Activated CD4-positive, alpha-beta T cell treated with anti-CD3 and anti-CD28 coated beads for 36 hours (primary cell): ENCODE measurements around the gene WWC2. TPM values are rescaled to one million over a fixed set of nuclear protein-coding genes. Genes with fewer than 3 reads are reported as not detected.

Experiments
- ATAC-seq: fragments of 200-7000 bp; cut with Tn5 transposase; one replicate; pipeline ENCODE4 v1.10.0; 2021; ENCODE audit warnings: mild to moderate bottlenecking, moderate library complexity
- CTCF ChIA-PET: fragments of 350-600 bp; sonication (Branson Sonifier 250); formaldehyde crosslinking; loops from one replicate; lab custom pipeline; 2021; ENCODE audit warnings: antibody characterized with exemption; lab: Charles Lee
- POLR2A ChIA-PET: fragments of 350-600 bp; sonication (Branson Sonifier 250); formaldehyde crosslinking; loops from one replicate; lab custom pipeline; 2021; ENCODE audit warnings: antibody characterized with exemption, inconsistent platforms; lab: Charles Lee
- DNase-seq: peaks from one replicate; pipeline ENCODE4 v3.0.0-alpha.2; 2020
- H3K27ac Mint-ChIP-seq: one replicate; pipeline ENCODE4 v1.8.0; 2021; ENCODE audit warnings: mixed read lengths
- H3K27me3 Mint-ChIP-seq: one replicate; pipeline ENCODE4 v1.8.0; 2021; ENCODE audit warnings: mixed read lengths
- H3K36me3 Mint-ChIP-seq: one replicate; pipeline ENCODE4 v1.8.0; 2021; ENCODE audit warnings: low read depth, mixed read lengths
- H3K4me1 Mint-ChIP-seq: one replicate; pipeline ENCODE4 v1.8.0; 2021; ENCODE audit warnings: mixed read lengths
- H3K4me3 Mint-ChIP-seq: one replicate; pipeline ENCODE4 v1.8.0; 2021; ENCODE audit warnings: mild to moderate bottlenecking, moderate library complexity, mixed read lengths
- H3K9me3 Mint-ChIP-seq: one replicate; pipeline ENCODE4 v1.8.0; 2021; ENCODE audit warnings: low read depth, mixed read lengths
- intact Hi-C, 2 experiments: fragments of 100-400 bp; cut with DNase I in 1 of 2; cut with micrococcal nuclease in 1 of 2; formaldehyde crosslinking; loops; one replicate each; pipeline versions ENCODE4 v1.14.2 to v1.15.1; 2022 to 2024; cut with DNase I, micrococcal nuclease
- total RNA-seq, 2 experiments: library from RNA; stranded (reverse); gene quantifications; one replicate each; pipeline ENCODE4 v1.2.3, GENCODE V29; 2021

WWC2 gene
- total RNA-seq, 2 experiments from 2014 or later: 3.6 to 4.3 TPM

- ChIA-PET CTCF (interaction anchor here (1.3 to 2.3 kb wide), 2 partner anchors 11 to 172 kb away, joined by 5 to 7 read pairs; no protein-coding TSS in a partner anchor), POLR2A (no interaction called here)
- DNase-seq (no peak), ATAC-seq (no peak)
- Mint-ChIP-seq H3K4me3 (no peak overlapping the region), H3K27me3 (no peaks in the 10 kb centered on the region), H3K4me1 (no peaks in the 10 kb centered on the region), H3K27ac (no peak overlapping the region), H3K36me3 (no peaks in the 10 kb centered on the region), H3K9me3 (no peaks in the 10 kb centered on the region)
- intact Hi-C loops: no loop called here
Observed at GRCh38 chr4:183244506-183244905, 145.4 kb downstream of the WWC2 start.

GRCh38 chr4:183248201-183248600, 149.1 kb downstream of the WWC2 start:
- no peak for ATAC-seq
- H3K27me3 Mint-ChIP-seq: no peaks in the 10 kb centered on the region
- no peak for DNase-seq
- no peak overlapping the region for H3K27ac Mint-ChIP-seq
- ChIA-PET CTCF (interaction anchor here (0.7 to 6.7 kb wide), 4 partner anchors 9 to 310 kb away, joined by 3 to 51 read pairs (median 25); no protein-coding TSS in a partner anchor), POLR2A (no interaction called here)
- no peaks in the 10 kb centered on the region for H3K9me3 Mint-ChIP-seq
- no peaks in the 10 kb centered on the region for H3K36me3 Mint-ChIP-seq
- H3K4me1 Mint-ChIP-seq: no peaks in the 10 kb centered on the region
- intact Hi-C loops: no loop called here
- H3K4me3 Mint-ChIP-seq: no peak overlapping the region

GRCh38 chr4:183249854-183250253, 150.8 kb downstream of the WWC2 start:
- intact Hi-C loops: loop anchor here (1.0 kb wide), 1 partner anchor 177 kb away; no protein-coding TSS in a partner anchor
- Mint-ChIP-seq H3K4me3 (no peak overlapping the region), H3K27ac (no peak overlapping the region), H3K4me1 (no peaks in the 10 kb centered on the region), H3K27me3 (no peaks in the 10 kb centered on the region), H3K9me3 (no peaks in the 10 kb centered on the region), H3K36me3 (no peaks in the 10 kb centered on the region)
- ChIA-PET CTCF (interaction anchor here (1.1 to 6.7 kb wide), 8 partner anchors 10 to 313 kb away, joined by 3 to 51 read pairs (median 10); no protein-coding TSS in a partner anchor), POLR2A (no interaction called here)
- peak; percentile 32 for DNase-seq
- ATAC-seq: peak; percentile 53

GRCh38 chr4:183250831-183251230, 151.8 kb downstream of the WWC2 start:
- no peak overlapping the region for H3K4me3 Mint-ChIP-seq
- no peaks in the 10 kb centered on the region for H3K9me3 Mint-ChIP-seq
- H3K36me3 Mint-ChIP-seq: no peaks in the 10 kb centered on the region
- H3K27me3 Mint-ChIP-seq: no peaks in the 10 kb centered on the region
- no peaks in the 10 kb centered on the region for H3K4me1 Mint-ChIP-seq
- ChIA-PET CTCF (interaction anchor here (1.1 to 6.7 kb wide), 8 partner anchors 9 to 314 kb away, joined by 3 to 51 read pairs (median 10); no protein-coding TSS in a partner anchor), POLR2A (no interaction called here)
- DNase-seq: no peak
- intact Hi-C loops: loop anchor here (1.0 kb wide), 1 partner anchor 178 kb away; no protein-coding TSS in a partner anchor
- no peak overlapping the region for H3K27ac Mint-ChIP-seq
- no peak for ATAC-seq

- ChIA-PET POLR2A (no interaction called here), CTCF (interaction anchor here (1.1 to 6.7 kb wide), 4 partner anchors 9 to 179 kb away, joined by 3 to 47 read pairs (median 6); no protein-coding TSS in a partner anchor)
- Mint-ChIP-seq H3K27me3 (no peaks in the 10 kb centered on the region), H3K4me1 (no peaks in the 10 kb centered on the region), H3K36me3 (no peaks in the 10 kb centered on the region), H3K27ac (no peak overlapping the region), H3K4me3 (no peak overlapping the region), H3K9me3 (no peaks in the 10 kb centered on the region)
- ATAC-seq (no peak), DNase-seq (no peak)
- intact Hi-C loops: no loop called here
Observed at GRCh38 chr4:183252959-183253358, 153.9 kb downstream of the WWC2 start.

DNA sequence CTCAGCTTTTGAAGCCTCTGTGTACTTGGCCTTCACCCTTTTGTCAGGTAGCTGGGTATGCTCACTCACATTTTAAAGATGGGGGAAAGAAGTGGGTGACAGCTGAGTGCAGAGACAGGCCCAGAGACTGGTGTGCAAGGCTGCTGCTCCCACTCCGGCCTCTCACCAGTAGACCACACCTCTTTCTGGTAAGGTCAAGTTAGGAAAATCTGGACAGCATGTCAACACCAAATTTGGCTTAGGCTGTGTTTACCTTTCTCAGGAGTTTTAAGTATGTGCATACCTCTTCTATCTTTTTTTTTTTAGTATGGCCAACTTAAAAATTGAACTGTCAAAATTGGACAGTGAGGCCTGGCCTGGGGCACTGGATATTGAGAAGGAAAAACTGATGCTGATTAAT, 154.4 kb downstream of the WWC2 start:
- intact Hi-C loops: no loop called here
- H3K27me3 Mint-ChIP-seq: no peaks in the 10 kb centered on the region
- H3K27ac Mint-ChIP-seq: no peak overlapping the region
- H3K36me3 Mint-ChIP-seq: no peaks in the 10 kb centered on the region
- H3K9me3 Mint-ChIP-seq: no peaks in the 10 kb centered on the region
- no peaks in the 10 kb centered on the region for H3K4me1 Mint-ChIP-seq
- H3K4me3 Mint-ChIP-seq: no peak overlapping the region
- ATAC-seq: no peak
- CTCF ChIA-PET: interaction anchor here (1.1 to 6.7 kb wide), 5 partner anchors 9 to 315 kb away, joined by 5 to 47 read pairs (median 6); no protein-coding TSS in a partner anchor
- POLR2A ChIA-PET: no interaction called here
- no peak for DNase-seq

GRCh38 chr4:183254162-183254561, 155.1 kb downstream of the WWC2 start:
- Mint-ChIP-seq H3K36me3 (no peaks in the 10 kb centered on the region), H3K4me1 (no peaks in the 10 kb centered on the region), H3K27ac (no peak overlapping the region), H3K9me3 (no peaks in the 10 kb centered on the region), H3K27me3 (no peaks in the 10 kb centered on the region), H3K4me3 (no peak overlapping the region)
- intact Hi-C loops: no loop called here
- ChIA-PET CTCF (interaction anchor here (1.1 to 6.7 kb wide), 5 partner anchors 8 to 316 kb away, joined by 5 to 47 read pairs (median 6); no protein-coding TSS in a partner anchor), POLR2A (no interaction called here)
- no peak for ATAC-seq
- no peak for DNase-seq

- Mint-ChIP-seq H3K27me3 (no peaks in the 10 kb centered on the region), H3K27ac (no peak overlapping the region), H3K9me3 (no peaks in the 10 kb centered on the region), H3K36me3 (no peaks in the 10 kb centered on the region), H3K4me3 (no peak overlapping the region), H3K4me1 (no peaks in the 10 kb centered on the region)
- DNase-seq: no peak
- no peak for ATAC-seq
- intact Hi-C loops: no loop called here
- ChIA-PET POLR2A (no interaction called here), CTCF (interaction anchor here (0.6 to 4.7 kb wide), 12 partner anchors 9 to 317 kb away, joined by 3 to 32 read pairs (median 4); no protein-coding TSS in a partner anchor)
Observed at GRCh38 chr4:183255487-183255886, 156.4 kb downstream of the WWC2 start.

DNA sequence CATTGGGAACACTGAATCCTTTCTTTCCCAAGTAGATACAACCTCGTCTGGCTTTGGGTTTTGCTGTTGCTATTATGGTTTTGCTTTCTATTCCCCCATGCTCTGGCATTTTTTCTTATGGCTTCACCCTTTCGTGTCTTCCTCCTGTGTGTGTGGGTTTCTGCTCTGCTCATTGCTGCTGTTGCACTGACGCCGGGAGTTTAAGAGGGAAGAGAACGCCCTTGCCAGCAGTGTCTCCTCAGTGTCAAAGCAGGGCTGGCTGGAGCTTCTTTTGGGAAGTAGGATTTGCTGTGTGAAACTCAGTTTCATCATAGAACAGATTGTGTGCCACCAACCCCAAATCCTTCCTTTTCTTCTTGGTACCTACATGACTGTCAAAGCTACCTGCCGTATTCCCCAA, 157.3 kb downstream of the WWC2 start:
- no peaks in the 10 kb centered on the region for H3K27me3 Mint-ChIP-seq
- H3K27ac Mint-ChIP-seq: no peak overlapping the region
- no peak for ATAC-seq
- H3K36me3 Mint-ChIP-seq: no peaks in the 10 kb centered on the region
- DNase-seq: no peak
- no peaks in the 10 kb centered on the region for H3K4me1 Mint-ChIP-seq
- H3K9me3 Mint-ChIP-seq: no peaks in the 10 kb centered on the region
- ChIA-PET CTCF (interaction anchor here (0.9 to 4.7 kb wide), 10 partner anchors 10 to 318 kb away, joined by 3 to 32 read pairs (median 4); no protein-coding TSS in a partner anchor), POLR2A (no interaction called here)
- intact Hi-C loops: no loop called here
- no peak overlapping the region for H3K4me3 Mint-ChIP-seq

- CTCF ChIA-PET: interaction anchor here (1.0 to 4.7 kb wide), 6 partner anchors 13 to 319 kb away, joined by 3 to 32 read pairs (median 5); no protein-coding TSS in a partner anchor
- peak; percentile 67 for DNase-seq
- H3K4me1 Mint-ChIP-seq: no peaks in the 10 kb centered on the region
Observed at GRCh38 chr4:183256756-183257385, 157.8 kb downstream of the WWC2 start.

GRCh38 chr4:183257808-183258207, 158.8 kb downstream of the WWC2 start:
- intact Hi-C loops: loop anchor here in 1 of 2 experiments (1.0 kb wide), 1 partner anchor 185 kb away; no protein-coding TSS in a partner anchor
- ChIA-PET POLR2A (no interaction called here), CTCF (interaction anchor here (4.7 kb wide), 1 partner anchor 319 kb away, joined by 32 read pairs; no protein-coding TSS in a partner anchor)
- Mint-ChIP-seq H3K4me1 (peaks cover 5% of the 10 kb centered on the region), H3K9me3 (no peaks in the 10 kb centered on the region), H3K36me3 (no peaks in the 10 kb centered on the region), H3K27ac (no peak overlapping the region), H3K4me3 (no peak overlapping the region), H3K27me3 (no peaks in the 10 kb centered on the region)
- ATAC-seq: no peak
- no peak for DNase-seq

More at GRCh38 chr4:183256756-183257385, 157.8 kb downstream of the WWC2 start:
- no peaks in the 10 kb centered on the region for H3K27me3 Mint-ChIP-seq
- ATAC-seq: peak; percentile 53
- no peak overlapping the region for H3K4me3 Mint-ChIP-seq
- H3K9me3 Mint-ChIP-seq: no peaks in the 10 kb centered on the region
- no peaks in the 10 kb centered on the region for H3K36me3 Mint-ChIP-seq
- intact Hi-C loops: loop anchor here in 1 of 2 experiments (1.0 kb wide), 1 partner anchor 184 kb away; no protein-coding TSS in a partner anchor
- H3K27ac Mint-ChIP-seq: no peak overlapping the region
- POLR2A ChIA-PET: no interaction called here
